Fibroblast of villous mesenchyme (primary cell): ENCODE measurements around the gene FZR1. TPM values are rescaled to one million over a fixed set of nuclear protein-coding genes. Genes with fewer than 3 reads are reported as not detected.

Source experiments
- DNase-seq: peaks from one replicate; pipeline ENCODE4 v3.0.0-alpha.2; 2010; ENCODE audit warnings: low read depth
- H3K4me3 ChIP-seq: 2 replicates; pipeline ENCODE4 v1.5.1; 2011; ENCODE audit warnings: low read depth, mild to moderate bottlenecking, low read length
- total RNA-seq: library from RNA; depleted of rRNA; stranded (reverse); fragments of >200 nt; gene quantifications from 2 replicates; pipeline ENCODE4 v1.2.3, GENCODE V29; 2012
- TF ChIP-seq, protein P1 (sequence below): IDR thresholded peaks from 2 replicates; pipeline ENCODE4 v1.5.1; 2012; ENCODE audit warnings: low read depth, mild to moderate bottlenecking, low read length; ENCODE audit not compliant: insufficient read depth

FZR1 gene
- total RNA-seq, 1 donor: 37.6 TPM

DNA sequence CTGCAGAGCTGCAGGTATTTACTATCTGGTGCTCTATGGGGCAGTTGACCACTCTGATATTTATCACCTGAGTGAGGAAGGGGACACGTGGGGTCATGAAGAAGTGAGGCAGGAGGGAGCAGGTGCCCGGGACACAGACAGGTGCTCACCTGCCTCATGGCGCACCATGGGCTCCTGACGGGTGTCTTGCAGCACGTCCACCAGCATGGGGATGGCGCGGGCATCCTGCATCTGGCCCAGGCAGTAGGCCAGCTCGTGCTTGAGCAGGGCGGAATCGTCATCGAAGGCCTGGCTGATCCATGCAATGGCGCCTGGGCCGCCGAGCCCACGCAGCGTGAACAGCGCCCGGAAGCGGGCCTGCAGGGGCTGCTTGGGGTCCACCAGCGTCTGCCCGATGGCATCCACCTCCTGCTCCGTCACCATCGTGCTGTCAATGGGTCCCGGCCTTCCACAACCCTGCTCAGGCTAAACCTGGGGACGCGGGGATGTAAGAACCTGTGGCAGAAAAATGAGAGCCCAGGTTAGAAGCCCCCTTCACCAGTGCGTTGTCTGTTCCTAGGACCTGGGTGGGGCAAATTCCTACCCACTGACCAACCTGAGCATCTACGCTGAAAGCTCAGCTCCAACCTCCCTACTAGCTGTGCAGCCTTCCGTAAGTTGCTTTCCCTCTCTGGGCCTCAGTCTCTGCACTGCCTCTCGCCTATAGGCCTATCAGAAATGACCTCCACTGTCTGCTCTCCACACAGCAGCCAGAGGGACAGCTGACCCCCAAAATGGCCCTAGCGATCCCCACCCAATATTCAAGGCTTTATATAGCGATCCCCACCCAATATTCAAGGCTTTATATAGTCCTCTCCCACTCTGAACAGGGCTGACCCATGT is 9.5 kb upstream of the FZR1 start:
- TF ChIP-seq, protein P1, sequence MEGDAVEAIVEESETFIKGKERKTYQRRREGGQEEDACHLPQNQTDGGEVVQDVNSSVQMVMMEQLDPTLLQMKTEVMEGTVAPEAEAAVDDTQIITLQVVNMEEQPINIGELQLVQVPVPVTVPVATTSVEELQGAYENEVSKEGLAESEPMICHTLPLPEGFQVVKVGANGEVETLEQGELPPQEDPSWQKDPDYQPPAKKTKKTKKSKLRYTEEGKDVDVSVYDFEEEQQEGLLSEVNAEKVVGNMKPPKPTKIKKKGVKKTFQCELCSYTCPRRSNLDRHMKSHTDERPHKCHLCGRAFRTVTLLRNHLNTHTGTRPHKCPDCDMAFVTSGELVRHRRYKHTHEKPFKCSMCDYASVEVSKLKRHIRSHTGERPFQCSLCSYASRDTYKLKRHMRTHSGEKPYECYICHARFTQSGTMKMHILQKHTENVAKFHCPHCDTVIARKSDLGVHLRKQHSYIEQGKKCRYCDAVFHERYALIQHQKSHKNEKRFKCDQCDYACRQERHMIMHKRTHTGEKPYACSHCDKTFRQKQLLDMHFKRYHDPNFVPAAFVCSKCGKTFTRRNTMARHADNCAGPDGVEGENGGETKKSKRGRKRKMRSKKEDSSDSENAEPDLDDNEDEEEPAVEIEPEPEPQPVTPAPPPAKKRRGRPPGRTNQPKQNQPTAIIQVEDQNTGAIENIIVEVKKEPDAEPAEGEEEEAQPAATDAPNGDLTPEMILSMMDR: no peak
- no peak overlapping the region for H3K4me3 ChIP-seq
- DNase-seq: no peak

- no peak for DNase-seq
- TF ChIP-seq, protein P1: no peak
- H3K4me3 ChIP-seq: no peak overlapping the region
Observed at GRCh38 chr19:3497757-3498520, 8.2 kb upstream of the FZR1 start.

DNA sequence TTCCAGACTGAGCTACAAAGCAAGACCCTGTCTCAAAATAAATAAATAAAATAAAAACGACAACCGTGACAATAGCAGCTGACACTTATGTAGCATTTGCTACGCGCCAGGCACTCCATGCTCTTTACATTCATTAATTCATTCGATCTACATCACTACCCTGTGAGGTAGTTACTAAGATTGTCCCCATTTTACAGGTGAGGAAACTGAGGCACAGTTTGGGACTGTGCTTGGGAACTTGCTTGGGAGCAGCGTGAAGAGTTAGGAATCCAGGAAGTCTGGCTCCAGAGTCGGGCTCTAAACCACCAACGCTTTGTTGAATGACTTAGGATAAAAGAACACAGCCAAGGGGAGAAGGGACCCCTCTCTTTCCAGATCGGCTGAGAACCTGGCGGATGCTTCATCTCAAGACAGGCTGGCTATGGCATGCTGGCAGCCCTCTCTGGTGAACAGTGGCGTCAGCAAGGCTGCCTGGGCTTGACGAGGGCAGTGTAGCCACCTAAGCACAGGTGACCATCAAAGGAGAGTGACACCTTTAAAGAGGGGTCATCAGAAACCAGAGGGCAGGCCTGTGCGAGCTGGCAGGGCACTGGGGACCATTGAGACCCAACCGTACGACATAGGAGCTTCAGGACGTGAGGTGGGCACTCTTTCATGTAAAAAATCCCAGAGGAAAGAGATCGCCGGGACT is 6.2 kb upstream of the FZR1 start:
- TF ChIP-seq, protein P1: no peak
- DNase-seq: no peak
- H3K4me3 ChIP-seq: peak overlapping the region; percentile 97

- TF ChIP-seq, protein P1: no peak
- peak within 1 kb of the TSS; percentile 97 for H3K4me3 ChIP-seq
- DNase-seq: peak; percentile 96
Observed at GRCh38 chr19:3500429-3501101, 5.5 kb upstream of the FZR1 start, which contains the start of gene DOHH. TSS of gene DOHH (minus strand) at chr19:3500674. CDS start at chr19:3496814, 3,860 bp downstream.

- H3K4me3 ChIP-seq: no peak overlapping the region
- no peak for DNase-seq
- TF ChIP-seq, protein P1: no peak
Observed at GRCh38 chr19:3501780-3502179, 4.3 kb upstream of the FZR1 start.

GRCh38 chr19:3503036-3503572 is 3.0 kb upstream of the FZR1 start:
- peak; percentile 94 for DNase-seq
- TF ChIP-seq, protein P1: no peak

More at GRCh38 chr19:3503036-3503572, 3.0 kb upstream of the FZR1 start:
- H3K4me3 ChIP-seq: no peak overlapping the region
